Spinal cord (tissue), 10 donors: ENCODE data around the gene KRT36. TPM values are rescaled to one million over a fixed set of nuclear protein-coding genes. Genes with fewer than 3 reads are reported as not detected.
A peak's percentile ranks its signal among the peaks of the same experiment; 100 is the strongest.

ENCODE experiments used
- DNase-seq, 6 donors: peaks; one replicate each; pipeline versions ENCODE4 v3.0.0 to v3.0.0-alpha.2; 2013 to 2015; ENCODE audit warnings: low spot score in 6 of 6, low read depth in 4 of 6
- H3K27ac ChIP-seq: one replicate; pipeline ENCODE4 v1.5.1; 2013; ENCODE audit warnings: low read depth, low read length, control low read depth
- H3K27me3 ChIP-seq: one replicate; pipeline ENCODE4 v1.6.1; 2013; ENCODE audit warnings: low read length; ENCODE audit not compliant: control insufficient read depth, insufficient read depth
- H3K36me3 ChIP-seq: one replicate; pipeline ENCODE4 v1.6.1; 2013; ENCODE audit warnings: low read length; ENCODE audit not compliant: control insufficient read depth, insufficient read depth
- H3K4me1 ChIP-seq: one replicate; pipeline ENCODE4 v1.6.1; 2013; ENCODE audit warnings: low read length; ENCODE audit not compliant: control insufficient read depth, insufficient read depth
- H3K4me3 ChIP-seq: one replicate; pipeline ENCODE4 v1.5.1; 2013; ENCODE audit warnings: low read depth, low read length, control low read depth
- H3K9me3 ChIP-seq: one replicate; pipeline ENCODE4 v1.6.1; 2013; ENCODE audit warnings: low read length; ENCODE audit not compliant: control insufficient read depth, insufficient read depth
- WGBS: methylation state at CpG from one replicate; pipeline ENCODE4 v1.1.5; 2013; ENCODE audit warnings: missing lambda C conversion rate; ENCODE audit not compliant: insufficient coverage; 5-methylcytosine and 5-hydroxymethylcytosine counted together
- polyA plus RNA-seq, 2 donors: library from polyadenylated mRNA; unstranded; fragments of 120-200 nt; gene quantifications; one replicate each; pipeline ENCODE4 v1.2.1, GENCODE V29; 2013; ENCODE audit not compliant: insufficient read length in 2 of 2
- total RNA-seq, 2 donors: library from RNA; depleted of rRNA in 1 of 2; stranded (reverse); fragments of 120-200 nt in 1 of 2; fragments of >200 nt in 1 of 2; gene quantifications; one replicate each; pipeline versions ENCODE4 v1.2.3 to v1.2.4, GENCODE V29; 2013 to 2014
- donor health status: healthy.

The KRT36 gene
- total and polyA plus RNA-seq, 4 donors: not detected

GRCh38 chr17:41532947-41533570 is 43.3 kb upstream of the KRT36 start:
- Histone ChIP-seq H3K27me3 (peaks cover 21% of the 10 kb centered on the region), H3K4me3 (no peak overlapping the region), H3K36me3 (no peaks in the 10 kb centered on the region), H3K9me3 (no peaks in the 10 kb centered on the region), H3K4me1 (peaks cover 4% of the 10 kb centered on the region), H3K27ac (no peak overlapping the region)
- no peak for DNase-seq
- 96% methylated on average over 6 of the region's 9 CpGs for WGBS

GRCh38 chr17:41531993-41532392 is 42.3 kb upstream of the KRT36 start:
- no peaks in the 10 kb centered on the region for H3K9me3 ChIP-seq
- no peak overlapping the region for H3K27ac ChIP-seq
- H3K27me3 ChIP-seq: peaks cover 32% of the 10 kb centered on the region
- 100% methylated on average over 1 of the region's 1 CpG for WGBS
- H3K36me3 ChIP-seq: no peaks in the 10 kb centered on the region
- H3K4me3 ChIP-seq: no peak overlapping the region
- DNase-seq: no peak
- peaks cover 14% of the 10 kb centered on the region for H3K4me1 ChIP-seq

GRCh38 chr17:41530062-41531048 is 40.6 kb upstream of the KRT36 start:
- Histone ChIP-seq H3K9me3 (no peaks in the 10 kb centered on the region), H3K36me3 (no peaks in the 10 kb centered on the region), H3K4me3 (no peak overlapping the region), H3K27me3 (peaks cover 41% of the 10 kb centered on the region), H3K4me1 (peaks cover 14% of the 10 kb centered on the region), H3K27ac (no peak overlapping the region)
- DNase-seq: no peak
- 88% methylated on average over 4 of the region's 8 CpGs for WGBS

GRCh38 chr17:41529491-41529915 is 39.8 kb upstream of the KRT36 start:
- H3K27me3 ChIP-seq: peaks cover 41% of the 10 kb centered on the region

GRCh38 chr17:41528959-41529353 is 39.2 kb upstream of the KRT36 start:
- no peaks in the 10 kb centered on the region for H3K9me3 ChIP-seq
- no peak overlapping the region for H3K4me3 ChIP-seq
- H3K4me1 ChIP-seq: peaks cover 16% of the 10 kb centered on the region
- no peak for DNase-seq
- peaks cover 41% of the 10 kb centered on the region for H3K27me3 ChIP-seq
- H3K36me3 ChIP-seq: no peaks in the 10 kb centered on the region
- H3K27ac ChIP-seq: no peak overlapping the region
- 49% methylated on average over 10 of the region's 10 CpGs for WGBS

More at GRCh38 chr17:41529491-41529915, 39.8 kb upstream of the KRT36 start:
- DNase-seq: no peak
- Histone ChIP-seq H3K9me3 (no peaks in the 10 kb centered on the region), H3K36me3 (no peaks in the 10 kb centered on the region), H3K27ac (no peak overlapping the region), H3K4me3 (no peak overlapping the region), H3K4me1 (peaks cover 14% of the 10 kb centered on the region)
- 50% methylated on average over 4 of the region's 5 CpGs for WGBS

GRCh38 chr17:41527063-41528023 is 37.6 kb upstream of the KRT36 start:
- Histone ChIP-seq H3K9me3 (no peaks in the 10 kb centered on the region), H3K4me1 (peaks cover 20% of the 10 kb centered on the region), H3K27me3 (peaks cover 41% of the 10 kb centered on the region), H3K36me3 (no peaks in the 10 kb centered on the region), H3K4me3 (peak overlapping the region; percentile 40), H3K27ac (no peak overlapping the region)
- WGBS: 11% methylated on average over 62 of the region's 62 CpGs
- DNase-seq: no peak

- H3K9me3 ChIP-seq: no peaks in the 10 kb centered on the region
- H3K4me1 ChIP-seq: peaks cover 29% of the 10 kb centered on the region
- no peak overlapping the region for H3K4me3 ChIP-seq
- no peak overlapping the region for H3K27ac ChIP-seq
- H3K36me3 ChIP-seq: no peaks in the 10 kb centered on the region
- peaks cover 31% of the 10 kb centered on the region for H3K27me3 ChIP-seq
- WGBS: 92% methylated on average over 10 of the region's 11 CpGs
- DNase-seq: no peak
Measured at GRCh38 chr17:41524261-41524660, 34.6 kb upstream of the KRT36 start.

- 59% methylated on average over 19 of the region's 19 CpGs for WGBS
- Histone ChIP-seq H3K4me3 (no peak overlapping the region), H3K4me1 (peaks cover 31% of the 10 kb centered on the region), H3K36me3 (no peaks in the 10 kb centered on the region), H3K27ac (no peak overlapping the region), H3K27me3 (peaks cover 26% of the 10 kb centered on the region), H3K9me3 (no peaks in the 10 kb centered on the region)
- peak in 3 of 6 donors; percentile 17 to 69 (median 61) for DNase-seq
Measured at GRCh38 chr17:41523787-41524186, 34.1 kb upstream of the KRT36 start.

GRCh38 chr17:41523225-41523593 is 33.5 kb upstream of the KRT36 start:
- Histone ChIP-seq H3K4me1 (peaks cover 28% of the 10 kb centered on the region), H3K4me3 (no peak overlapping the region), H3K9me3 (no peaks in the 10 kb centered on the region), H3K27me3 (peaks cover 21% of the 10 kb centered on the region), H3K36me3 (no peaks in the 10 kb centered on the region), H3K27ac (no peak overlapping the region)
- no CpG with 5 or more reads among the region's 4 CpGs for WGBS
- no peak for DNase-seq
